HG03575 (cell line): ENCODE data around the gene NSMF.

ENCODE experiments used
- ATAC-seq: cut with Tn5 transposase; IDR thresholded peaks from one replicate; pipeline ENCODE4 v1.9.1; 2021; ENCODE audit not compliant: unreplicated experiment, insufficient number of reproducible peaks, low FRiP score; ENCODE audit errors: extremely low read depth

The NSMF gene

GRCh38 chr9:137459152-137459600, at the start of gene NSMF:
TSS of gene NSMF (minus strand) at chr9:137459334. CDS start at chr9:137459102, 232 bp downstream.
- no peak for ATAC-seq

- ATAC-seq: no peak
Observed at GRCh38 chr9:137506702-137507171, 47.6 kb upstream of the NSMF start.

GRCh38 chr9:137506274-137506673, 47.1 kb upstream of the NSMF start:
- ATAC-seq: no peak

- ATAC-seq: no peak
Observed at GRCh38 chr9:137505421-137506140, 46.4 kb upstream of the NSMF start.

- ATAC-seq: no peak
Observed at GRCh38 chr9:137504432-137504777, 45.3 kb upstream of the NSMF start.

- no peak for ATAC-seq
Observed at GRCh38 chr9:137502008-137502911, 43.1 kb upstream of the NSMF start.

GRCh38 chr9:137501457-137501856, 42.3 kb upstream of the NSMF start:
- ATAC-seq: no peak

- ATAC-seq: no peak
Observed at GRCh38 chr9:137500666-137501397, 41.7 kb upstream of the NSMF start.

GRCh38 chr9:137499858-137500661, 40.9 kb upstream of the NSMF start:
- ATAC-seq: no peak

- no peak for ATAC-seq
Observed at GRCh38 chr9:137499416-137499815, 40.3 kb upstream of the NSMF start.

- ATAC-seq: no peak
Observed at GRCh38 chr9:137498720-137499150, 39.6 kb upstream of the NSMF start.

- no peak for ATAC-seq
Observed at GRCh38 chr9:137497921-137498719, 39.0 kb upstream of the NSMF start.

GRCh38 chr9:137496601-137497375, 37.7 kb upstream of the NSMF start:
- no peak for ATAC-seq

GRCh38 chr9:137494550-137495351, 35.6 kb upstream of the NSMF start:
- no peak for ATAC-seq

GRCh38 chr9:137494104-137494544, 35.0 kb upstream of the NSMF start:
- ATAC-seq: no peak

GRCh38 chr9:137493364-137494103, 34.4 kb upstream of the NSMF start:
- ATAC-seq: no peak
